GM21717 (cell line): ENCODE measurements around the gene KPNB1.

ENCODE experiments used
- ATAC-seq: cut with Tn5 transposase; IDR thresholded peaks from one replicate; pipeline ENCODE4 v1.9.1; 2021; ENCODE audit warnings: mild to moderate bottlenecking, moderate library complexity; ENCODE audit not compliant: unreplicated experiment

Gene KPNB1

DNA sequence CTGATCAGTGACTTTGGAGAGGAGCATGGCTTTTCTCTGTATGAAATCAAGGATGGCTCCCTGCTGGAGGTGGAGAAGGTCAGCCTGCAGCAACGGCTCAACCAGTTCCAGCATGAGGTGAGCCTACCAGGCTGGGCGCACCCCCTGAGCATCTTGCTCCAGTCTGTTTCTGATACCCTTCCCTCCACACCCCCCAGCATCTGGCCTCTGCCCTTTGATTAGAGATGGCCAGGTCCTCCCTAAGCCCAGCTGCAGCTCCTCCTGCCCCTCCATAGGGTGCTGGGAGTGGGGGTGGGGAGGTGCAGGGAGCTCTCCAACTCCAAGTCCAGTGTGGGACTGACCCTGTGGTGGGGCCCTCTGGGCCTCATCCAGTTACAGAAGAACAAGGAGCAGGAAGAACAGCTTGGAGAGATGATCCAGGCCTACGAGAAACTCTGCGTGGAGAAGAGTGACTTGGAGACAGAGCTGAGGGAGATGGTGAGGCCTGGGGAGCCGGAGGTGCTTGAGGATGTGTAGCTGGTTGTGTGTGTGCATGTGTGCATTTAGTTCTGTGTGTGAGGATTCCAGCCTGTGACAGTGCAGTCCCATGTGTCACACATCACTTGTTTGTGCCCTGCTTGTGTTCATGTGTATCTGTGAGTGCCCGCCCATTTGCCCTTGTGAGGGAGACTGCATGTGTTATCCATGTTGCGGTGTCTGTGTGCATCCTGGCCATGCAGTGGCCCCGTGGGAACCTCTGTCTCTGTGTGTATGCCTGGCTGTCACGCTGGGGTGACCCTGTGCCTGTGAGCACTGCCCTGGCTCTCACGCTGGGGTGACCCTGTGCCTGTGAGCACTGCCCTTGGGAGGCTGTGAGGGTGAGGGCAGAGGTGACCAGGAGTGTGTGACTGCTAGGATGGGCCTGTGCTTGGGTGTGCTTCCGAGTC is 47.3 kb downstream of the KPNB1 start:
- ATAC-seq, result no peak

DNA sequence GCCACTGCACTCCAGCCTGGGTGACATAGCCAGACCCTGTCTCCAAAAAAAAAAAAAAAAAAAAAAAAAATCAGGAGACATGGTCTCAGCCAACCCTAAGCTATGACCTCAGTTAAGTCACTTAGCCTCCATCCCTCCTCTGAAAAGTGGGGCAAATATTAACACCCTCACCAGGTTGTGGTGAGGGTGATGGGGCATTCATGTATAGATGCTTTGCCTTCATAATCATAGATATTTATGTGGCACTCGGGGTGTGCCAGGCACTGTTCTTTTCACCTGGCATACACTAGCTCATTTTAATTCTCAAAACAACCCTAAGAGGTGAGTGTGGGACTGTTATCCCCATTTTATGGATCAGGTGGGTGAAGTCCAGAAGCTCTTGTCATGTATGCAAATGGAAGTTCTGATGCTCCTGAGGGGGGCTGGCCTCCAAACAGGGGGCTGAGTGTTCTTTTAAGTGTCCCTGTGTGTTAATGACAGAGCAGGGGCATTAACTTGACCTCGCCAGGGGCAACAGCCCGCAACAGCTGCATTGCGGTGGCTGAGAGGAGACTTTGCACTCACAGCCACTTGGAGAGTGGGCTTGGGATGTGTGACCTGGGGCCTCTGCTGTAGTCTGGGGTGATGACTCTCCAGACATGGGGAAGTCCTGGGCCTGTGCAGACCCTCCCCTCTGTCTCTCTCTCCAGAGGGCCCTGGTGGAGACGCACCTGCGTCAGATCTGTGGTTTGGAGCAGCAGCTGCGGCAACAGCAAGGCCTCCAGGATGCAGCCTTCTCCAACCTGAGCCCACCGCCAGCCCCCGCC is 48.4 kb downstream of the KPNB1 start:
- ATAC-seq, result no peak

DNA sequence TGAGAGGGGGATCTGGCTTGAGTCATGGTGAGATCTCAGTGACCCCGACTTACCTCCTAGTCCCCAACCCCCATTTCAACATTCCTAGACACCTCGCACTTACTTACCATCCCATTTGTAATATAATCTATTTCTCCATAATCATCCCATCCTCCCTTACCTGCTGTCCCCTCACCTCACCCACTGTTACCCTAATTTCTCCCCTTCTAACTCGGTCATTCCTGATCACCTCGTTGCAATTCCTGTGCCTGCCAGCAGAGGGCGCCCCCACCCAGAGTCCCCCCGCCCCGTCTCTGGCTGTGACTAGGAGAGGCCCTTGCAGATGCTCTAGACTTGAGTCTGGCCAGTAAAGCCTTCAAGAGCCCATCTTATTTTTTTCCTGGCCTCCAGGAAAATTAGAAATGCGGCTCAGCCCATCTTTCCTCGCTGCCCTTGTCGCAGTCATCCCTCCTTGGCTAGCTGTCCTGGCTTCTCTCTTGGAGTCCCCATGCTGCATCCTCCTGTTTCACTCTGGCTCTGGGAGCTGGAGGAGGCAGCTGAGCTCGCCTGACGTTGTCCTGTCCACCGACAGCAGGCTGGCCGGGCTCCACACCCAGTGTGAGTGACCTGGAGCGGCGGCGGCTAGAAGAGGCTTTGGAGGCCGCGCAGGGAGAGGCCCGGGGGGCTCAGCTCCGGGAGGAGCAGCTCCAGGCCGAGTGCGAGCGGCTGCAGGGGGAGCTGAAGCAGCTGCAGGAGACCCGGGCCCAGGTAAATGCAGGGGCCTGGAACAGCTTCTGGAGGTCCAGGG is 49.2 kb downstream of the KPNB1 start:
- no peak for ATAC-seq

DNA sequence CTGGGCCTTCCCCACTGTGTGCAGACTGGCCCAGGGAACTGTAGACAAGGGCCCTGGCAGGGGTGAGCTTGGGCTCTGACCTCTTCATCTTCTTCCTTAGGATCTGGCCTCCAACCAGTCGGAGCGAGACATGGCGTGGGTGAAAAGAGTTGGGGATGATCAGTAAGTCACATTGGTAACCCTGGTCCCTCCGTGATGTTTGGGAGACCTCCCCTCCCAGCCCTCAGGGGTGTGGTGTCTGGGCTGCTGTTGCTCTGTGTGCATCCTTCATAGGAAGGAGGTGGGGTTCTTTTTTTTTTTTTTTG is 49.8 kb downstream of the KPNB1 start:
- ATAC-seq, result no peak

DNA sequence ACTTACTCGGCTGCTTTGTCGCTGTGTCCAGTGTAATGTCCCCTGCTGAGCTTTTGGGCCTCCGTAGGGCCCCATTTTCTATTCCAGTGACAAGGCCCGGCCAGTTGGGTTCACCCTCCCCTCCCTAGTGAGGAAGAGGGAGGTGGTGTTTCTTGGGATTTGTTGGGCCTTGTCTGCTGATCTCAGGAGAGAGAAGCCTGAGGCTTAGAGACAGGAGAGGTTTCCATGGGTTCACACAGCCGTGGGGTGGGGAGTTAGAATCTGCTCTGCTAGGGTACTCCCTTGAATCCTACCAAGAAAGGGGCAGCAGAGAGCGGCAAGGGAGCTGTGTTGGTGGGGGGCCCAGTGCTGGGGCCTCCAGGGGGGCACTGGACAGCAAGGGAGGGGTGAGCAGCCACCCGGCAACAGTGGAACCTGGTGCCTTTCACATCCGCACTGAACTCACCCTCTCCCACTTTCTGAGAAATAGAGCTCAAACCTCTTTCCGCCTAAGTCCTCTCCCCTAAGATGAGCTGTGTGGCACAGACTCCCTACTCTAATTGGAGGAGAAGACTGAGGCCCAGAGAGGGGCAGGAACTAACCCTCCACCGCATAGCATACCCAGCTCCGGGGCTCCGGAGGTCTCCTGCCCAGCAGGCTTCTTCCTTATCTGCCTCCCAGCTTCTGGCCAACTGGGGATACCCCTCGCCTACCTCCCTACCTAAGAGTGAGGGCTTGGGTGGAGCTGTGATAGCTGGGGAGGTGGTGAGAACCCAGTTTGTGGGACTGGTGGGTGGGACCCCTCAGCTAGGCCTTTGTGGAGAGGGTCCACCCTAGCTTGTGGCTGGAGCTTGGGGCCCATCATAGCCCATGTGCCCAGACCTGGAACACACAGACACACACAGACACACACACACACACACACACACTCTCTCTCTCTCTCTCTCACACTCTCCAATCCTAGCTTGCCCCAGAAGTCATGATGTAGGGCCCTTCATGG is 51.0 kb downstream of the KPNB1 start:
- ATAC-seq, result no peak

DNA sequence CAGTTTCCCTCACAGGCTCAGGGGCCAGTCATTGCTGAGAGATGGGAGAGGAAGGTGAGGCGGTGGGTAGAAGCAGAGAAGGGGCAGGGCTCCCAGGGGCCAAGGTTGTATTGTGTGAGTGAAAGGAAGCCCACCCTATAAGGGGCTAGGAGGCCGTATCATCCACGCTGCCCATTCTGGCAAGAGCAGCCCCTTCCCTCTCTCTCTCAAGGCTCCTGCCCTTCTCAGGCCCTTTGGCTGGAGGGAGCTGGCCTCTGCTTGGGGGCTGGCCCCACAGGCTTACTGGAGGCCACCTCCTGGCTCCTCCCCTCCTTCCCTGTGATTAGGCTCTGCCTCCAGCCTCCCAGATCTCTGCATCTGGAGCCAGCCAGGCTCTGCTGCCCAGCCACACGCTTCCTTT is 51.9 kb downstream of the KPNB1 start:
- ATAC-seq, result no peak

DNA sequence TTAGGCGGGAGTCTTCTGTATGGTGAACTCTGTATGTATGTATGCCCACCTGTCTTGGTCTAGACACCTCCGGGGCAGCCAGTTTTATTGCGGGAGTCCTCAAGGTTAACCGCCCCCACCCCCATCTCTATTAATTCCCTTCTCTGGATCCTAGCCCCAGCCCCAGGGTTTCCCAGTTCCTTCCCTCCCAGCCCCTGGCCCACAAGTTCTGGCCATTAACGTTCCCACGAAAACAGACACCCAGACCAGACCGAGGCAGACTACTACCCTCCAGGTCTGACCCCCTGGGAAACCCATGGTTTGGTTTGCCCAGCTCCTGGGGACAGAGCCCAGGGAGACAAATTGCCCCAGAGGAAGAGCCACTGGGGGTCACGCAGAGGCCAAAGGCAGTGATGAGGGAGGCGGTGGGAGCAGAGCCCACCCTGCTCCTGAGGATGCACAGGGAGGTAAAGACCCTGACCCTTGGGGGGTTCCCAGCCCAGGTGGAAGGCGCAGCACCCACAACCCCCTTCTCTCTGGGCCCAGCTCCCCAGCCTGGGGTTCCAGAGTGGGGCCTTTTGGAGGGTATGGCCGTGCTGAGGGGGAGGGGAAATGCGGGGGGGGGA is 52.8 kb downstream of the KPNB1 start:
- no peak for ATAC-seq

DNA sequence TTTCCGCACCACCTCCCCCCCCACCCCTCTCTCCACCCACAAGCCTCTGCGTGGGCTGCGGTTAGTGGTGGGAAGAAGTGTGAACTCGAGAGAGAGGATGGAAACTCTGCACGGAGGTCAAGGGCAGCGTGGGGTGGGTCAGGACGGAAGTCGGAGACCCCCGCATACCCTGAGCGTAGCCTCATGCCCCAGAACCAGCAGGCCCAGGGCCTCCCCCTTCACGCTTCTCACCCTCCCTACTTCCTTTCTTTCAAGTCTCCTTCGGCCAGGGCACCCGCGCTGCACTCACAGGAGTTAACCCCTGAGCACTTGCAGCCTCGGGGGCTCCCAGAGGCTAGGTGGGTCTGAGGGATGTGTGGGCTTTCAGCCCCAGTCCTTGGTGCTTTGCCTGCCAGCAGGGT is 53.5 kb downstream of the KPNB1 start:
- ATAC-seq, result no peak

DNA sequence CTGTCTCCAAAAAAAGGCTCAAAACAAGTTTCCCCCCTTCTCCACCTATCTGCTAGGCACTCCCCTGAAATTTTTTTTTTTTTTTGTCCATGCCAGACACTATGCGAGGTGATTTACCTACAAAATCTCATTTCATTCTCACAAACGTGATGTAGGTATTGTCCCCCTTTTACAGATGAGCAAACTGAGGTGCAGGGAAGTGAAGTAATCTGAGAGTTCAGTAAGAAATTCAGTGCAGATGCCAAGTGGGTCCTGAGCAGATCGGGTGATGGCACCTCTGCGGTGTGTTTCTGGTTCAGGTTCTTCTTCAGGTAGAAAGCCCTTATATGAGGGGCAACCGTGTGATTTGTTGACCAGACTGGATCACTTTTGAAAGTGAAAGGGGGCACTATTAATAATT is 54.0 kb downstream of the KPNB1 start:
- no peak for ATAC-seq

DNA sequence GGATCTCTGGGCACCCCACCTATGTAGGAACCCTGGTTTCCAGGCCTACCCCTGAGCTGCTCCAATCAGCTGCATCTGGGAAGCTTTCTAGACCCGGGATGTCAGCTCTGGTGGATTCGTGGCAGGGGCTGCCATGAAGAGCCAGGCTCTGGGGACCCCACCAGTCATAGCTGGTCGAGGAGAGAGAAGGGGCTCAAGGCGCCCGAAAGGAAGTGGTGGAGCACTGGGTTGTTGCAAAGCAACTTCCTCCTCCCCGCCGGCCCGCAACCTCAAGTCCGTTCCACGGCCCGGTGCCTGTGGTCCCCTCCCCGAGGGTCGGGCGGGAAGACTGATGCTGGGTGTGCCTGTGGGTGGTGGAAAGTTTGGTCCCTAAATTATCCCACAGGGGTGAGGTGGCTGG is 54.4 kb downstream of the KPNB1 start:
- ATAC-seq, result no peak

DNA sequence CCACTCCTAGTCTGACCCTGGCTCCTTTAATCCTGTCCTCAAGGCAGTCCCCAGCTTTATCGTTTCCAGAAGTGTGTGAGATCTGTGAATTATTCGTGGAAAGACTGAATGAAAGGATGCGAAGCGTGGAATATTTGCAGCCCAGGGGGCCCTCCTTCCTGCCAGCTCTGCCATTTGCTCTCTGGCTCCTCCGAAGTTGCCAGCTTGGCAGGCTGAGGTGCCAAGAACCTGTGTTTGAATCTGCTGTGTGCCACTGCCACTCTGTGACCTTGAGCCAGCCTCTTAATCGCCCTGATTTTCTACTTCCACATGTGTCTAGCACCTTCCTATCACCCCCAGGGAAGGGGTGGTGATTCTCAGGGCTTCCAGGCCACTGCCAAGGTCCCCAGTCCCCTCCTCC is 55.0 kb downstream of the KPNB1 start:
- no peak for ATAC-seq

DNA sequence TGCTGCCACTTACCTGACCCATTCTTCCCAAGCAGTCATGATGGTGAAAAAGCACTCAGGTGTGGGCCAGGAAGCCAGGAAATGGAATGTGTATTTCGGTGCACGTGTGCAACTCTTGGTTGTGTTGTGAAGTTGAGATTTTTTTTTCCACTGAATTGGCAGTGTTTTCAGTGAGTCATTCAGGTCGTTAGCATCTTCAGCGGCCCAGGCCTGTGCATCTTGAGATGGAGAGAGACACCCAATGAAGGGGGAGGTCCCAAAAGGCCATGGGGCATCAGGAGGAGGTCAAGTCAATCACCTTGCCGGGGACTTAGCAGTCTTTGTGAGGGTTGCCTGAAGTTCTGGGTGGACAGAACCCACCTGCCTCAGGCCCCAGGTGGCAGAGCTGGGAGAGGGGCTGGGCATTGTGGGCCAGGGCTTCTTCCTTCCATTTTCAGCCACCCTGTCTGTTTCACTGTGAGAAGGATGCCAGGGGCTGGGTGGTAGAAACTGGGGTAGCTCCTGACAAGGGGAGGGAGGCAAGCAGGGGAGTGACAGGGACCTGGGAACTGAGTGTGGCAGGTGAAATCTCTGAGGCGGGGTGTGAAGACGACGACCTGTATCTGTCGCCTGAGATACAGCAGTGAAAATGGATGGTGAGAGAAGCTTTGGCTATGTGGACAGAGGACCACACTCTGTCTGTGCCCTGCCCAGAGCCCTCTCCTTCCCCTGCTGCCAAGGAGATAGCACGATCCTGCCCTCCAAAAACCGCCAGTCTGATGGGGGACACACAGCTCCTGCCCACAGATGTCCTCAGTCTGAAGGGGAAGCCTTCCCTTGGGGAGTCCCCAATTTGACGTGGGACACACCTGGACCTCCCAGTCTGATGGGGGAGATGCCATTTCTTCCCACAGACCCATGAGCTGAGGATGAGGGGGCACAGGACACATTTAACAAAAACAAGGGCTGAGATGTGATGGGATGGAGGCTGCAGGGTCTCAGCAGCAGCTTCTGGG is 56.1 kb downstream of the KPNB1 start:
- ATAC-seq, result no peak

DNA sequence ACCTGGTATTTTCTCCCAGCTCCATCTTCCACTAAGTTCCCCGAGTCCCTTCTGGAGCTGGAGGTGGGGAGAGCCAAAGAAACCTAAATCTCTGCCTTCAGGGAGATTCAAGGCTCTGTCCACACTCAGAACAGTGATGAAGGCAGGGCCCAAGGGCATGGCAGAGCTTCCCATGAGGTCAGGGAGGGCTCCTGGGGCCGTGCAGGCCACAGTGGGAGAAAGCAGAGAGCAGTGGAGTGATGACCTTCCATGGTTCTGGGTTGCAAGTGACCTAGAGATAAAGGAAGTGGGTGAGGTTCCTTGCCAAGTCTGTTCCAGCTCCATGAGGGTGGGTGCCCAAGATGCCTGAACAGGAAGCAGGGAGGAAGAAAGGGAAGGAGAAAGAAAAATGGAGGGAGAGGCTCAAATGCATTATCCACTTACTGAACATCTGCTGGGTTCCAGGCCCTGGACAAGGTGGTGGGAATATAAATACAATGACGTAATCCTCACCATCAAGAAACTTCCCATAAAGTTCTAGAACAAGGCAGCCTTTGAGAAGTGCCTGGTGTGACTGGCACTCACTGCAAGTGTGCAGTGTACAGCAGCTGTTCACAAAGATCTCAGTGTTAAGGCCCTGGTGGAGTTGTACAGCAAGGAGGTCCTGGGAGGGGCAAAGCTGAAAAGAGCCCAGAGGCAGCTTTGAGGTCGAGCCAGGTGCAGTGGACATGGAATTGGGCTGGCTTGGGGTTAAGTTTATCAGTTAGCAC is 57.5 kb downstream of the KPNB1 start:
- no peak for ATAC-seq

DNA sequence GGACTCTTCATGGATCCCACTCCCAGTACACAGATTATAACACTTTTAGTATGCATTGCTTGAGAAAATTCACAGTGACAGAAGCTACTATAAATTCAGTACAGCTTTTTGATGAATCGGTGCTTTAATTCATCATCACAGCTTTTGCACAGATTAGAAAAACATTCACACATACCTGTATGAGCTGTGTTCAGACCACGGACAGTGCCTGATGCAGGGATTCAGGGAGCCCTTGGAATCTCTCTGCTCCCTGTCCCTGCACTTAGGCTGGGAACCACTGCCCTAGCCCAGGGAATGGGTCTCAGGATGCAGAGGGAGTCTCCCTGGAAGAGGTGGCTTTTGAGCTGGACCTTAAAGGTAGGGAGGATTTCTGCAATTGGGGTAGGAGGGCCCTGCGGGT is 58.2 kb downstream of the KPNB1 start:
- ATAC-seq, result no peak

DNA sequence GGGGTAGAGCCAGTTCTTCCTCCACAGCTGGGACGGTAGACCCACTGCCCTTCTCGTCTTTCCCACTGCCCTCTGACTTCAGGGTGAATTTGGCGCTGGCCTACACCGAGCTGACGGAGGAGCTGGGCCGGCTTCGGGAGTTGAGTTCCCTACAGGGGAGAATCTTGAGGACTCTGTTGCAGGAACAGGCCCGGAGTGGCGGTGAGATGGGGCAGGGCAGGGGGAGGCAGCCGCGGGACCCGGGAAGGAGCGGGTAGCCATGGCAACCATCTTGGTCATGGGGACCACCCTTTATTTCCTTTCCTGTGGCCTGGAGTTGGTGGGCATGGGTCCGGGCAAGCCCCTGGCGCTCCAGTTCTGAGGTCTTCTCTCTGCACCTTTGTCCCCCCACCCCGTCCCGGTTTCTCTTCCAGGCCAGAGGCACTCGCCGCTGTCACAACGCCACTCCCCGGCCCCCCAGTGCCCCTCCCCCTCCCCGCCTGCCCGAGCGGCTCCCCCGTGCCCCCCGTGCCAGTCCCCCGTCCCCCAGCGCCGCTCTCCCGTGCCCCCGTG is 58.7 kb downstream of the KPNB1 start:
- ATAC-seq, result no peak

DNA sequence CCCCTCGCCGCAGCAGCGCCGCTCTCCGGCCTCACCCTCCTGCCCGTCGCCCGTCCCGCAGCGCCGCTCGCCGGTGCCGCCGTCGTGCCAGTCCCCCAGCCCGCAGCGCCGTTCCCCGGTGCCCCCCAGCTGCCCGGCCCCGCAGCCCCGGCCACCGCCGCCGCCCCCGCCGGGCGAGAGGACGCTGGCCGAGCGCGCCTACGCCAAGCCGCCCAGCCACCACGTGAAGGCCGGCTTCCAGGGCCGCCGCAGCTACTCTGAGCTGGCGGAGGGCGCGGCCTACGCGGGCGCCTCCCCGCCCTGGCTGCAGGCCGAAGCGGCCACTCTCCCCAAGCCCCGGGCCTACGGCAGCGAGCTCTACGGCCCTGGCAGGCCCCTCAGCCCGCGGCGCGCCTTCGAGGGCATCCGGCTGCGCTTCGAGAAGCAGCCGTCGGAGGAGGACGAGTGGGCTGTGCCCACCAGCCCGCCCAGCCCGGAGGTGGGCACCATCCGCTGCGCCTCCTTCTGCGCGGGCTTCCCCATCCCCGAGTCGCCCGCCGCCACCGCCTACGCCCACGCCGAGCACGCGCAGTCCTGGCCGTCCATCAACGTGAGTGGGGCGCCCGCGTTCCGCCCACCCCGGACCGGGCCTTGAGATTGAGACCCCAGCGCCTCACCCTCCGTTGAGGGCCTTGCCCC is 59.3 kb downstream of the KPNB1 start:
- ATAC-seq, result no peak

DNA sequence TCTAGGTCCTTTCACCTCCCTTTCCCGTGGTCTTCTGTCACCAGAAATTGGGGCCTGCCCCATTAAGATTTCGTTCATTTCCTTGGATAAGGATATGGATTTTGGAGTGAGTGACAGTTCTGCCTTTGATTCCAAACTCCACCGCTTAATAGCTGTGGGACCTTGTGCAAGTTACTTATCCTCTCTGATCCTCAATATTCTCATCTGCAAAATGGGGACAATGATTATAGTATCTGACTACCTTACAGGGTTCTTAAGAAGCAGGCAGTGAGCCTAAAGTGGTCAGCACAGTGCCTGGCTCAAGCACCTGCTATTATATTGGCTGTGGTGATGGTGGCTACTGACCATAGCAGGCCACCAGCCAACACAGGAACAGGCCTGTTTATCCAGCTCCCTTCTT is 59.9 kb downstream of the KPNB1 start:
- ATAC-seq, result no peak
